Measurements from ENCODE around the gene USP21. TPM values are rescaled to one million over a fixed set of nuclear protein-coding genes. Genes with fewer than 3 reads are reported as not detected.
A peak's percentile ranks its signal among the peaks of the same experiment; 100 is the strongest.

Gene USP21
- total and polyA plus RNA-seq, 3 experiments from 2014 or later: 26.1 to 28.3 (median 27.4) TPM

- H3K4me3 Mint-ChIP-seq: no peak overlapping the region
- H3K4me1 ChIP-seq (ENCODE audit: insufficient read depth, low read length): peaks cover 49% of the 10 kb centered on the region
- CTCF ChIA-PET: interaction anchor here (1.2 to 2.2 kb wide), 2 partner anchors 29 to 30 kb away, joined by 4 to 7 read pairs; partner anchors contain the start of genes PPOX and TOMM40L
Observed at GRCh38 chr1:161196111-161196510, 36.8 kb downstream of the USP21 start.

GRCh38 chr1:161196521-161197451, 37.5 kb downstream of the USP21 start:
- H3K4me3 Mint-ChIP-seq: peak overlapping the region in 1 of 7 donors; percentile 10
- Histone ChIP-seq H3K4me3 (ENCODE audit: low read length) (no peak overlapping the region), H3K27me3 (ENCODE audit: insufficient read depth, low read length, poor library complexity, severe bottlenecking) (no peaks in the 10 kb centered on the region), H3K27ac (ENCODE audit: low read depth, low read length) (no peak overlapping the region), H3K4me1 (ENCODE audit: insufficient read depth, low read length) (peaks cover 55% of the 10 kb centered on the region), H3K9me3 (ENCODE audit: low read length) (no peaks in the 10 kb centered on the region), H3K36me3 (ENCODE audit: insufficient read depth, low read length) (no peaks in the 10 kb centered on the region)
- ChIA-PET CTCF (interaction anchor here (1.2 to 2.2 kb wide), 3 partner anchors 28 to 56 kb away, joined by 3 to 7 read pairs (median 4); partner anchors contain the start of genes PPOX and TOMM40L), POLR2A (interaction anchor here (0.6 kb wide), 1 partner anchor 9 kb away, joined by 4 read pairs; no protein-coding TSS in a partner anchor)
- peak overlapping the region in 1 of 8 donors; percentile 6 for H3K27ac Mint-ChIP-seq
- H3K4me1 Mint-ChIP-seq: peaks cover 48 to 64% (median 55%) of the 10 kb centered on the region in 3 donors
- H3K27me3 Mint-ChIP-seq: peaks cover 0 to 2% of the 10 kb centered on the region in 2 donors
- H3K36me3 Mint-ChIP-seq: peaks cover 0 to 2% (median 0%) of the 10 kb centered on the region in 3 donors
- no peak for DNase-seq
- no peaks in the 10 kb centered on the region for H3K9me3 Mint-ChIP-seq

More at GRCh38 chr1:161196111-161196510, 36.8 kb downstream of the USP21 start:
- peak overlapping the region in 3 of 8 donors; percentile 38 to 83 (median 66) for H3K27ac Mint-ChIP-seq
- DNase-seq: no peak
- POLR2A ChIA-PET: no interaction called here
- no peaks in the 10 kb centered on the region for H3K9me3 ChIP-seq (ENCODE audit: low read length)
- peaks cover 42 to 60% (median 48%) of the 10 kb centered on the region in 3 donors for H3K4me1 Mint-ChIP-seq
- no peaks in the 10 kb centered on the region for H3K27me3 ChIP-seq (ENCODE audit: insufficient read depth, low read length, poor library complexity, severe bottlenecking)
- peaks cover 0 to 2% (median 0%) of the 10 kb centered on the region in 3 donors for H3K36me3 Mint-ChIP-seq
- H3K4me3 ChIP-seq (ENCODE audit: low read length): no peak overlapping the region
- no peak overlapping the region for H3K27ac ChIP-seq (ENCODE audit: low read depth, low read length)
- peaks cover 0 to 2% of the 10 kb centered on the region in 2 donors for H3K27me3 Mint-ChIP-seq
- H3K36me3 ChIP-seq (ENCODE audit: insufficient read depth, low read length): no peaks in the 10 kb centered on the region
- H3K9me3 Mint-ChIP-seq: no peaks in the 10 kb centered on the region

- Histone ChIP-seq H3K36me3 (ENCODE audit: insufficient read depth, low read length) (no peaks in the 10 kb centered on the region), H3K4me3 (ENCODE audit: low read length) (no peak overlapping the region), H3K4me1 (ENCODE audit: insufficient read depth, low read length) (peaks cover 51% of the 10 kb centered on the region), H3K9me3 (ENCODE audit: low read length) (no peaks in the 10 kb centered on the region), H3K27me3 (ENCODE audit: insufficient read depth, low read length, poor library complexity, severe bottlenecking) (no peaks in the 10 kb centered on the region), H3K27ac (ENCODE audit: low read depth, low read length) (no peak overlapping the region)
- ChIA-PET CTCF (interaction anchor here (1.4 to 2.2 kb wide), 3 partner anchors 27 to 57 kb away, joined by 3 to 10 read pairs (median 7); partner anchors contain the start of gene TOMM40L), POLR2A (no interaction called here)
- Mint-ChIP-seq H3K4me3 (peak overlapping the region in 2 of 7 donors; percentile 10 to 48), H3K4me1 (peaks cover 46 to 64% (median 55%) of the 10 kb centered on the region in 3 donors), H3K36me3 (peaks cover 0 to 6% (median 0%) of the 10 kb centered on the region in 3 donors), H3K27ac (no peak overlapping the region), H3K27me3 (peaks cover 0 to 2% of the 10 kb centered on the region in 2 donors), H3K9me3 (no peaks in the 10 kb centered on the region)
- DNase-seq: no peak
Observed at GRCh38 chr1:161197560-161198193, 38.4 kb downstream of the USP21 start.

- no peak for DNase-seq
- ChIA-PET POLR2A (no interaction called here), CTCF (interaction anchor here (2.2 kb wide), 1 partner anchor 27 kb away, joined by 10 read pairs; the partner anchor contains the start of gene TOMM40L)
- peaks cover 0 to 10% (median 0%) of the 10 kb centered on the region in 3 donors for H3K36me3 Mint-ChIP-seq
- peak overlapping the region; percentile 2 for H3K27ac ChIP-seq (ENCODE audit: low read depth, low read length)
- no peaks in the 10 kb centered on the region for H3K36me3 ChIP-seq (ENCODE audit: insufficient read depth, low read length)
- H3K9me3 ChIP-seq (ENCODE audit: low read length): no peaks in the 10 kb centered on the region
- H3K4me1 Mint-ChIP-seq: peaks cover 49 to 63% (median 54%) of the 10 kb centered on the region in 3 donors
- H3K4me3 ChIP-seq (ENCODE audit: low read length): no peak overlapping the region
- no peaks in the 10 kb centered on the region for H3K27me3 ChIP-seq (ENCODE audit: insufficient read depth, low read length, poor library complexity, severe bottlenecking)
- no peak overlapping the region for H3K27ac Mint-ChIP-seq
- H3K27me3 Mint-ChIP-seq: peaks cover 0 to 2% of the 10 kb centered on the region in 2 donors
- no peak overlapping the region for H3K4me3 Mint-ChIP-seq
- H3K4me1 ChIP-seq (ENCODE audit: insufficient read depth, low read length): peaks cover 53% of the 10 kb centered on the region
- H3K9me3 Mint-ChIP-seq: no peaks in the 10 kb centered on the region
Observed at GRCh38 chr1:161198194-161198896, 39.0 kb downstream of the USP21 start.

- Mint-ChIP-seq H3K4me3 (peak within 1 kb of the TSS in 1 of 7 donors; percentile 61), H3K4me1 (peaks cover 53 to 65% (median 60%) of the 10 kb centered on the region in 3 donors), H3K36me3 (peaks cover 0 to 13% (median 0%) of the 10 kb centered on the region in 3 donors), H3K27ac (peak within 1 kb of the TSS in 6 of 8 donors; percentile 17 to 98 (median 80)), H3K9me3 (no peaks in the 10 kb centered on the region), H3K27me3 (peaks cover 0 to 2% of the 10 kb centered on the region in 2 donors)
- Histone ChIP-seq H3K4me1 (ENCODE audit: insufficient read depth, low read length) (peaks cover 59% of the 10 kb centered on the region), H3K4me3 (ENCODE audit: low read length) (no peak within 1 kb of the TSS), H3K36me3 (ENCODE audit: insufficient read depth, low read length) (peaks cover 4% of the 10 kb centered on the region), H3K27ac (ENCODE audit: low read depth, low read length) (peak within 1 kb of the TSS; percentile 89), H3K27me3 (ENCODE audit: insufficient read depth, low read length, poor library complexity, severe bottlenecking) (no peaks in the 10 kb centered on the region), H3K9me3 (ENCODE audit: low read length) (no peaks in the 10 kb centered on the region)
- no peak for DNase-seq
- ChIA-PET CTCF (interaction anchor here (0.9 to 2.2 kb wide), 3 partner anchors 12 to 34 kb away, joined by 3 to 10 read pairs (median 5); partner anchors contain the start of genes PPOX and TOMM40L), POLR2A (no interaction called here)
Observed at GRCh38 chr1:161198897-161199431, 39.7 kb downstream of the USP21 start, which contains the start of gene ADAMTS4. ADAMTS4 (minus strand) TSS chr1:161199054; CDS start chr1:161198627, 427 bp downstream.

GRCh38 chr1:161199506-161200139, 40.3 kb downstream of the USP21 start:
- peak overlapping the region in 2 of 7 donors; percentile 47 to 61 for H3K4me3 Mint-ChIP-seq

More at GRCh38 chr1:161199506-161200139, 40.3 kb downstream of the USP21 start:
- H3K4me1 Mint-ChIP-seq: peaks cover 57 to 67% (median 64%) of the 10 kb centered on the region in 3 donors
- H3K9me3 Mint-ChIP-seq: no peaks in the 10 kb centered on the region
- H3K4me1 ChIP-seq (ENCODE audit: insufficient read depth, low read length): peaks cover 59% of the 10 kb centered on the region
- no peaks in the 10 kb centered on the region for H3K27me3 ChIP-seq (ENCODE audit: insufficient read depth, low read length, poor library complexity, severe bottlenecking)
- no peak overlapping the region for H3K4me3 ChIP-seq (ENCODE audit: low read length)
- H3K27me3 Mint-ChIP-seq: peaks cover 0 to 2% of the 10 kb centered on the region in 2 donors
- peak overlapping the region; percentile 89 for H3K27ac ChIP-seq (ENCODE audit: low read depth, low read length)
- peak overlapping the region in 6 of 8 donors; percentile 17 to 98 (median 80) for H3K27ac Mint-ChIP-seq
- H3K36me3 ChIP-seq (ENCODE audit: insufficient read depth, low read length): peaks cover 10% of the 10 kb centered on the region
- ChIA-PET POLR2A (no interaction called here), CTCF (interaction anchor here (0.9 to 2.2 kb wide), 3 partner anchors 12 to 34 kb away, joined by 3 to 10 read pairs (median 5); partner anchors contain the start of genes PPOX and TOMM40L)
- DNase-seq: no peak
- H3K9me3 ChIP-seq (ENCODE audit: low read length): no peaks in the 10 kb centered on the region
- peaks cover 0 to 20% (median 5%) of the 10 kb centered on the region in 3 donors for H3K36me3 Mint-ChIP-seq
